GM19467 (cell line): Measurements from ENCODE around the gene NTNG2.

Source experiments
- ATAC-seq: cut with Tn5 transposase; IDR thresholded peaks from one replicate; pipeline ENCODE4 v1.9.1; 2021; ENCODE audit warnings: mild to moderate bottlenecking, moderate library complexity; ENCODE audit not compliant: unreplicated experiment

The NTNG2 gene

DNA sequence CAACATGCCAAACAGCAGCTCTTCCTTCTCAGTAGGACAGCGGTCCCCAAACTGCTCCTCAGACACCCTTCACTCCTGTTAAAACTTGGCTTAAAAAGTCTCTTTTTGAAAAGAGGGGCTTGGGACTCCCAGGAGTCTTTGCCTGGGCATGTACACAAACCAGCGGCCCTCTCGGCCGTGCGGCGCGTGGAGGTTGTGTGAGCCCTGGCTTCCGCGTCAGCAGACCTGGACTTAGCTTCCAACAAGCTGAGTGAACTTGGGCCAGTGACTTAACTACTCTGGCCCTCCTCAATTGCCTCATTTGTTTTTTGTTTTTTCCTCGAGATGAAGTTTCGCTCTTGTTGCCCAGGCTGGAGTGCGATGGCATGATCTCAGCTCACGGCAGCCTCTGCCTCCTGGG lies 15.3 kb upstream of the NTNG2 start:
- no peak for ATAC-seq

DNA sequence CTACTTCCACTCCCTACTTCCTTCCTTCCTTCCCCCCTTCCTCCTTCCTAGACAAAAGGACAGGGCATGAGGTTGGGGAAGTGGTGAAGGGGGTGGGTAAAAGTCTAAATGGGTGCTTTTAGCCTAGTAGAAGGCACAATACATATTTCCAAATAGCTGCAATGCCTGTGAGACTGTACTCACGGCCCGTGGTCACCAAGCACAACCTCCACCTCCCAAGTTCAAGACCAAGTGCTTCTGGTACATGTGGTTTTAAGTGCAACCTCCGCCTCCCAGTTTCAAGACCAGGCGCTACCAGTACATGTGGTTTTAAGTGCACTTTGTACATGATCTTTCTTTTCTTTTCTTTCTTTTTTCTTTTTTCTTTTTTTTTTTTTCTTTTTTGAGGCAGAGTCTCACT lies 14.5 kb upstream of the NTNG2 start:
- no peak for ATAC-seq

DNA sequence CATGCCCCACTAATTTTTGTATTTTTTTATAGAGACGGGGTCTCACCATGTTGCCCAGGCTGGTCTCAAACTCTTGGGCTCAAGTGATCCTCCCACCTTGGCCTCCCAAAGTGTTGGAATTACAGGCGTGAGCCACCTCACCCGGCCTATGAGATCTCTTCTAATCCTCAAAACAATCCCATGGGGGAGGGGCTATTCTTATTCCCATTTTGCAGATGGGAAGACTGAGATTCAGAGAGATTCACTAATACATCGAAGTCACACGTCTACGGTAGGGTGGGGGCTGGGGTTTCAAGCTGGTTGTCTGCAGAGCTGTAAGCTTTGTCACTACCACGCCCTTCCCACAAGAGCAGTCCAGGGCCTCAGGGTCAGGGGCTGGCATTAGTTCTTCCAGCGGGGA lies 14.0 kb upstream of the NTNG2 start:
- ATAC-seq: no peak

DNA sequence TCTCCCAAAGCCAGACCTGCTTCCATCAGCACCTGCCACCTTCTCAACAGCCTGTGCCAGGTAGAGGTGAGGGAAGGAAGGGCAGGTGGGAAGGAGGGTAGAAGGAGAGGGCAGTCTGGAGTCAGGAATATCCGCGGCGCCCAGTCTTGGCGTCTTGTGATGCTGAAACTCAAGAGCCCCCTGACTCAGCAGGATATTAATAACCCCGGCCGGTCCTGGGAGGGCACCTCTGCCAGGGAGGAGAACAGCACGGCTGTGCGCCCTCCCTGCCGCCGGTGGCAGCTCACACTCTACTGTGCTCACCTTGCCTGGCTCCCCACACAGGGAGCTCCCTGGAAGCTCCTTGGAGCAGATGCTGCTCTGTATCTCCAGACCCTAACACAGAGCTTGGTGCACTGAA lies 11.6 kb upstream of the NTNG2 start:
- ATAC-seq: no peak

DNA sequence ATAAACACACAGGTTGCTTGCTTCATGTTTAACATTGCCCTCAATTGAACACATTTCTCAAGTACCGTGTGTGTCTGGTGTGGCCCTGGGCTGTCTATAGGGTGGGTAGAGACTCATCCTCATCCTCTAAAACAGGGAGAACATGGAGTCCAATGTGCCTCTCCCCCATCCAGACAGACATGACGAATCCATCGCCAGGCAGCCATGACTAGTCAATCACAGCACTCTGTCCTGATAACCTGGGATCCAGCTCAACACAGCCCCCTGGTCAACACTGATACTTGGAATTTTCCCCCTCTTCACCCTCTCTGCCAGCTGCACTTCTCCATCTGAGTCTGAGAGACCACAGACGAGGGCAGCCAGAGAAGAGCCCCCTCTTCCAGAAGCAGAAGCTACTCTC lies 10.7 kb upstream of the NTNG2 start:
- ATAC-seq: no peak

DNA sequence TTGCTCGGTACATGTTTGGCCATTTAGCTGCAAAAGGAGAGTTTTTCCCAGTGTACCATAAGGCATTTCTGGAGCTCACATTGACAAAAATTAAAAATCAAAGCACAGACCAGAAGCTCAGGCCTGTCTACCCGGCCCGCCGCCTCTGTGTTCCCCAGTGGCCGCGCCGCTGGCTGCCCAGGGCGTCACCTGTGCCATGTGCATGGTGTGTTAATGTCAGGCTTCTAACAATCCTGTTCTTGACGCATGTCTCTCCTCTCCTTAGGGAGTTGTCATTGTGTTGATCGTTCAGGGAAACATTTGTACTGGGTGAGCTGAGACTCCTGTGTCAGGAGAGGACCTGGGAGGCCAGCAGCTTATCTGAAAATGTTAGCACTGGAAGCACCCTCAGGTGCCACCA lies 9.6 kb upstream of the NTNG2 start:
- no peak for ATAC-seq

DNA sequence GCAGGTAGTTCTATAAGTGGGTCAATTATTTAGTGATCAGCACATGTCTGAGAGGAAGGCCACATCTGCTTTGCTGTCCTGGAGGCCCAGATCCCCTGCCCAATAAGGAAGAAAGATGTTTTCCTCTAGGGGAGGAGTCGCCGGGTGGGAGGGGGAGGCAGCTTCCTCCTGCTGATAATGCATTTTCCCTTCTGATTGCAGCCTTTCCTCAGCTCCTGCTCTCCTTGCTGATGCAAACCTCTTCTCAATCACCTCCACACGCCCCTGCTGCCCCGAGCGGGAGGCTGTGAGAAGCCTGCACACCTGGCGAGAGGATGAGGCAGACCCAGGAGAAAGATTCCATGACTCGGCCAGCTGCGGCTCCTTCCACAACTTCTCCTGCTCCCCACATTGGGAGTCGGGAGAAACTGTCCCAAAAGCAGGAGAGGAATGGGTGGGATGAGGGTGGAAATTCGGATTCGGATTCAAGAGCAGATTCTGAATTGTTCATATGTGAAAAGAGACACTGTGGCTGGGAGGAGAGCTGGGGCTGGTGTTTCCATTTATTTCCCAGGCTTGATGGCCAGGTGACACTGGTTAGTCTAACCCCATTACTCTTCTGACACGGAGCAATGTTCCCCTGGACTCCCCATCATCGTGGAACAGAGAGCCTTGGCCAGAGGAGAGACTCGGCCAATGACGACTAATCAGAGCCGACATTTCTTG lies 6.8 kb upstream of the NTNG2 start:
- ATAC-seq: no peak

DNA sequence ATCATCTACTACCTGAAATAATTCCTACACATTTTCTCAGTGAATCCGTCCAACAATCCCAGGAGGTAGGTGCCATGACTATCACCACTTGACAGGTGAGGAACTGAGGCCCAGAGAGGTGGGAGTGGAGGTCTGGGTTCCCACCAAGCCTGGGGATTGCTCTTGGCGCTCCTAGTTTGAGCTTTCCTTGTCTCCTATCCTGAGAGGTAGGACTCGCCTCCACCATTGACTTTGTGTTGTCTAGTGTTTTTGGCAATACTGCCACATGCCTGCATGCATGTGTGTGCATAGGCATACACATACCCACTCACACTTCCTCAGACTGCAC lies 6.3 kb upstream of the NTNG2 start:
- no peak for ATAC-seq

DNA sequence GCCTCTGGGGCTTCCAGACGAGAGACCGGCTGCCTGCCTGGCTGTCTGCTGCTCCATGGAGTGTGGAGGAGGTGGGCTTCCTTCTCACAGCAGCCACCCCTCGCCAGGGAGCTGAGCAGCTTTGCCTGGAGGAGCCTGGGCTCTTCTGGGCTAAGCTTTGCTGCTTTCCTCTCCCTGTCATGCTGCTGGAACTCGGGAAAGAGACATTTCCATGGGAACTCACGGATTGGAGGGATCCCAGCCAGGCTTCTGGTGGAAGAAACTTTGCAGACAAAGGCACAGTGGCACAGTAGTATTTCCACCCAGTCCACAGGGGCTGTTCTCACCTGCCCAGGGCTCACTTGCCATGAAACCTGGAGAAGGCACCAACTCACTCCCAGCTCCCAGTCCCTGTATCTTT lies 5.6 kb upstream of the NTNG2 start:
- ATAC-seq: no peak

DNA sequence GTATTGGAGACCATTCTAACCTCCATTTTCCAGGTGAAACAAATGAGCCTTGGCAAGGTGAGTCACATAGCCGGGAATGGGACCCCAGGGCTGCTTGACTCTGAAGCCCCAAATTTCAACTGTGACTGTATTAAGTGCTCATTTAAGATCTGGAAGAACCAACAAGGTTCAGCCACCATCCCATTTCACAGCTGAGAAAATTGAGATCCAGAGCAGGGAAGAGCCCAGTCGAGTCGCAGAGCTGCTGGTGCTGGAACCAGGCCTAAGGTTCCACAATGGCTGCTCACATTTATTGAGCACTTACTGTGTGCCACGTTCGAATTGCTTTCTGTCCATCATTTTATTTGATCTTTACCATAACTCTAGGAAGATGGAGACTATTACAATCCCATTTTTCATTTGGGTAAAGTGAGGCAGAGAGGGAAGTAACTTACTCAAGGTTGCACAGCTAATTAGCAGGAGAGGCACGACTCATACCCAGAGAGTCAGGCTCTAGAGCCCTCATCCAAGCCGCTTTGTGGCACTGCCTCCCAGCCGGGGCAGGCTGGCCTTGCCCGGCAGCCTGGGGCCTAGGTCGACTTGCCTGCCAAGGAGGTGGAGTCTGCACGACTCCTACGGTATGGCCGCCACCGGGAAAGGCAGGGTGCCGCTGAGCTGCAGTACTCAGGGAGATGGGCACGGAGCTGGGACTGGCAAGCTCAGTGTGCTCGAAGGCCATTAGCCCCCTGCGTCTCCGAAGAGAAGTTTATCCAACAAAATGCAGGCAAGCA lies 4.3 kb upstream of the NTNG2 start:
- ATAC-seq: no peak

DNA sequence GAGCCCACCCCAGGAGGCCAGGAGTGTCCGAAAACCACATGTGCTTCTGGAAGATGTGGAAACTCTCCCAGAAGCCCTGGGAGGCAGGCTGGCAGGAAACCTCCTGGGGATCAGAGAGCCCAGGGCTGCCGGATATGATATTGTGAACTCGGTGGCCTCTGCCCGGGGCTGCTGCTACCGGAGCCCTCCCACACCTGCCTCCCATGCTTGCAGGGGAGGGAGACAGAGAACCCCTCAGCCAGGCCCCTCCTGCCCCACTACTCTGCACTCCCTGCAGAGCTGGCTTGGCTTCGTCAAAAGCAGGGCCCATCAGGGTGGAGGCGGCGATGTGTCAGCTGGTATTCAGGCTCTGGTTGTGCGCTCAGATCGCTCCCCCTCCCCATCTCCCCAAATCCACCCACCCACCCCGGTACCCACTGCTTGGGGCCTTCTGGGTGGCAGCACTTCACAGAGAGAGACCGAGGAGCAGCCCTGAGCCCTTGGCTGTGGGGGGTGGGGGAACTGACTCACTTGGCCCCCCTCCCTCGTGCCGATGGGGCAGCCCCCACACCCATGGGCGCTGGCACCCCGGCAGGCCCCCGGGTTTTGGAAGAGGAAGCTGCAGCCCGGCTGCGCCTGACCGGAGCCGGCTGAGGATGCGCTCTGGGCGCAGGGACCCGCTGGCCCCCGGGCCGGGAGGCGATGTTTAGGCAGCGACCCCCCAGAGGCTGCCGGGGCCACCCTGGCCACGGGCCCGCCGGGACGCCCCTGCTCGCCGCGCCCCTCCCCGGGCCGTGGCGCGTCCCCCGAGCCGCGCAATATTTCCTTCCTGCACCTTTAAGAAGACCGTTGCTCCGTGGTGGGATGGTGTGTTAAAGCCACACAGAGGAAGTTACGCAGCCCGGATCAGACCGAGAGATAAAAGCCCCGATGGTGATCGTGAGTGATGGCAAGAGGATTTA lies 786 bp upstream of the NTNG2 start:
- no peak for ATAC-seq

DNA sequence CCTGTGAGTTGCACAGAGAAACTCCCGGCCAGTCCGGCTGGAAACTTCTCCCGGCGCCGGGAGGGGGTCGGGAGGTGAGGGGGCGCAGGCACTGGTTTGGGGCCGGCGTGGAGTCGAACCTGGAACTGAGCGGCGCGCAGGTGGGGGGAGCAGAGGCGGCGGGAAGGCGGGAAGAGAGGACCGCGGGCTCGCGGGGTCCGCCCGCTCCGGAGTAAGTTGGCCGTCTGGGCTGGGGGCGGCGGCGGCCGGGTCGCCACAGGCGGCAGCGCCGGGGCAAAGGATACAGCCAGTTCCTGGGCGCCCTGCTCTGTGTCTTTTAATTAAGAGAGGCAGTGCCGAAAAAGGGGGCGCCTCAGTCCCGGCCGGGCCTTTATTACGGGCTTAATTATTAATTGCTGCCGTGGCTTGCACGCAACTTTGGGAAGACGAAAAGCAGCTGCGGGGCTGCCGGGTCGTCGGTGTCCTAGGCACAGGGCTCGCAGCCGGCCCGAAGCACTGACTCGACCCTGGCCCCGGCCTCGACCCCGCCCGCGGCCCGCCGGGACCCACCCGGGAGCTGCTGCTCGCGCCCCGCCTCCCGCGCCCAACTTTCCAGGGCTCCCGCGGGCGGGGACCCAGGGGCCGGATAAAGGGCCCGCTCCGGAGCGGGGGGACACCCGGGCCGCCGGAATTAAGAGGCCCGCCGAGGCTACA lies 1.1 kb downstream of the NTNG2 start:
- ATAC-seq: no peak

DNA sequence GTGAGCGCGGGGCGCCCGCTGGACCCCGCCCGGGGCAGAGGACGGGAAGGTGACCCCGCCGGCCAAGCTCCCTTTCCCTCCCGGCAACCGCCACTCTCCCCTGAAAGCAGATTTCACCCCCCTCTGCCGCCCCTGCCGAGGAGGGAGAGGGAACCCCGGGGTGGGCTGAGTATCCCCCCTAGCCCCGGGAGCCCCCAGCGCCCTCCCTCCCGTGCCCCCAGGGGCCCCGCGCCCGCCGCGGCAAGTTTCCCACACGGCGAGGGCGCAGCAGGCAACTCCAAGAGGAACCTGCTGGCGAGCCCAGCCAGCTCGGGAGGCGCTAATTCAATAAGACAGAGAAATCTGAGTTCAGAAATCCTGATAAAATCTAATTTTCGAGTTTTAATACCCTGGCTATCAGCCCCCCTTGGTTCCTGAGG lies 1.6 kb downstream of the NTNG2 start:
- no peak for ATAC-seq

DNA sequence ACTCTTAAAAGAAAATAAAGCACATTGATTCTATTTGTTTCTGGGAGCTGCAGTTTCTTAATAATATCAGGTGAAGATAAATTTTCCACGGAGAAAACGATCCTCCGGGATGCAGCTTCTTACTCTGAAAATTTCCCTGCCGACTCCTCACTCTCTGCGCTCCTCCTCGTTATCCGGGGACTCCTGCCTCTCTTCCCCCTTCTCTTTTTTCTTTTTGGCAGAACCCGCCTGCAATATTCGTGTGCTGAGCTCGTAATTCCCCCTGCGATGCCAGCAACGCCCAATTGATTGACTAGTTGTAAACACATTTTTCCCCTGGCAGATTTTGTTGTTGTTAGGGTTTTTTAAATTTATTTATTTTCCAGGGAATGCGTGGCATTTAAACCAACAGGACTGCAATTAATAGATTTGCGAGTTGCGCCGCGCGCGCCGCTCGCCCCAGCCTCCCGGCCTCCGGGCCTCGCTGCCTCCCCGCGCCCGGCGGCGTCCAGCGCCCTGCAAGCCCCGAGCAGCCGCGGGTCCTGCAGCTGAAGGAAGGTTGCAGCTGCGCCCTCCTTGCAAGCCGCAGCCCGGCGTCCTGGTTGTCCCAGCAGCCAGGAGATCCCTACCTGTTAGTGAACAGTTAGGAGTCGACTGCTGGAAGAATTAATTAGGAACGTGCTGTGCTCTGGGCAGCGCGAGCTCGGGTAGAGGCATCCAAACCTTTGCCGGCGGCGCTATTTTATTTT lies 2.2 kb downstream of the NTNG2 start:
- no peak for ATAC-seq

DNA sequence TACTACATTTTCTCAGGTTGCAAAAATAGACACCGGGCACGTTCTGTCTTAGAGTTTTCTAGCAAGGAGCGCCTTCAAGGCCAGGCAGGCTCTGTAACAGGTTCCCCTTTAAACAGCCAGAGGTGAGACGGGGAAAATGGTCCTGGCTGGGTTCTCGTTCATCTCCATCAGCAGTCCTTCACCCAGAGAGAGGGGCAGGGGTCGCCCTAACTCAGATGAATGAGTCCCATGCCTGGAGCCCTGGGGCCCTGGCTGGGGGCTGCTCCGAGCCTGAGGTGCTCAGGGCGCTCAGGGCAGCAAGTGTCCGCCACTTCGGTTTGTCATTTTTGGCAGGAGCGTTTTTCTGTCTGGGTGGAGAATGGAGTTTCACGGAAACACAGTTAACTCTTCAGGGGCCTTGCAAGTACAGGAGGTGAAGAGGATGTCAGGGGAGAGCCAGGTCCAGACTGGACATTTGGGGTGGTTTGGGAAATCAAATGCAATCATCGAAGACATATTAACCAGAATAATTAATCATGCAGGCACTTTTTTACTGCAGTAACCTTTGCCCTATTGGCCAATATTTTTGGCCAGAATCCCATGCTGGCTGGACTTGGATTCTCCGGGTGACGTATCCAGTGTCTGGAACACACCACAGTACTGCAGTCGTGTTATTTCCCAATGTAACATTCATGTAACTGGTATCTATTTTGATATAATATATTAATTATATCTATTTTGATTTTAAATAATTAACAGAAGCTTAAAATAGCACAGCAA lies 2.9 kb downstream of the NTNG2 start:
- no peak for ATAC-seq

DNA sequence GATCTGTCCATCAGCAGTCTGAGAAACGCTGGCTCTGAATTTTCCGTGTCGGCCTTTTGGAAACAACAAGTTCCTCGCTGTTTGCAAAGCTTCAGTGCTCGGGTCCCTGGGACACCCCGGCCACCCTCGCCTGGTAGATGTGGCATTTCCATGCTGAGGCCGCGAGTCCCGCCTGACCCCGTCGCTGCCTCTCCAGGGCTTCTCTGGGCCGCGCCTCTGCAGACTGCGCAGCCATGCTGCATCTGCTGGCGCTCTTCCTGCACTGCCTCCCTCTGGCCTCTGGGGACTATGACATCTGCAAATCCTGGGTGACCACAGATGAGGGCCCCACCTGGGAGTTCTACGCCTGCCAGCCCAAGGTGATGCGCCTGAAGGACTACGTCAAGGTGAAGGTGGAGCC lies 4.7 kb downstream of the NTNG2 start:
- no peak for ATAC-seq

DNA sequence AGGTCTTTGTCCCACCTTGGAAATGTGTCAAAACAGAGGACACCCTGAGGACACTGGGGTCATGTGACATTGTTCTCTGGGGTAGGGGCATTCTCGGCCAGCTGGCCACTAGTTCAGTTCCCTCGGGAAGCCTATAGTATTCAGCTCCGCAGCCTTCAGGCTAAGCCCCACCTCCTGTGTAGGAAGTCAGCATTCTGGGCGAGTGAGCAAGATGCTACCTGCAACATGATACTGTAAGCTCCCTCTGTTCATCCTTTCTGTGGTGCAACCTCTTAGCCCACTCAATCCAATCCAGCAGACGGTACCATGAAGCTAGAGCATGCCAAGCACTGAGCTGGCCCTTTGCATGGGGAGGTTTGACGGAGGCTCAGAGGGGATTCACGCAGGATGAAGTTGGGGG lies 5.3 kb downstream of the NTNG2 start:
- no peak for ATAC-seq

DNA sequence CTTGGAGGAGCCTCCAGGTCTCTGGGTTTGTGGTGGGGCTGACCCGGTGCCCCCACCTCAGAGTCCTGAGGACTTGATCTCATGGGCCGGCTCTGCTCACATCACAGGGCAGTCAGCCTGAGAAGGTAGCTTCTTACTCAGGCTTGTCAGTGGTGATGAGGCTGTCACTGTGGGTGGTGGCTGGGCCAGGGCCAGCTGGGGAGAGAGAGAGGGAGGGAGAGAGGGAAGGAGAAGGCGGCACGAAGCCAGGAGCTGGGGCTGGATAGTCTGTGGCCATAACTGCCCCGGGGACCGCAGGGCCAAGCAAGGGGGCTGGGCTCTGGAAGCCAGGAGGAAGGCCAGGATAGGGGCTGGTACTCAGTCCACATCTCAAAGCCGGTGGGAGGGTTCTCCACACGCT lies 6.5 kb downstream of the NTNG2 start:
- no peak for ATAC-seq

DNA sequence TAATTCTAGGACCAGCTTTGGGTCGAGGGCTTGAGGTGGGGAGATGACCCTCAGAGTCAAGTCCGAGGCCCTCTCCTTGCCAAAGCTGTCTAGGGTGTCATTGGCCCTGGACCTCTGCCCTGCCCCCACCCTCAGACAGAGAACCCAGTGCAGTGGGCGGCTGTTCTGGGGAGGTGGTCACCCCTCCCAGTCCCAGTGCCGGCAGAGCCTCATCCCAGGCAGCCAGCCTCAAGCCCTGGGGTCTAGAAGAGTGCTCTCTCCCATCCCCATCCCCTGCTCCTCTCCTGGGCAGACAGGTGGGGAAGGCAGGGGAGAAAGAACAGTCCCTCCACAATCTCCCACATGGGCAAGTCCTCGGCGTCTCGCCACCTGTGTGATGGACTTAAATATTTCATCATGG lies 7.0 kb downstream of the NTNG2 start:
- ATAC-seq: no peak
